Hematopoietic multipotent progenitor cell treated with erythropoietin and hydrocortisone succinate and interleukin-3 and kit ligand, for 17 days (in vitro differentiated cells): Measurements from ENCODE around the gene PRSS53.

Experiments
- DNase-seq: peaks from one replicate; pipeline ENCODE4 v3.0.0-alpha.2; 2015; ENCODE audit warnings: low spot score

The PRSS53 gene

GRCh38 chr16:31093132-31093703 is 4.5 kb upstream of the PRSS53 start:
- no peak for DNase-seq

GRCh38 chr16:31092330-31092729 is 3.6 kb upstream of the PRSS53 start:
- no peak for DNase-seq

- no peak for DNase-seq
Measured at GRCh38 chr16:31090540-31090939, 1.8 kb upstream of the PRSS53 start.

- no peak for DNase-seq
Measured at GRCh38 chr16:31089199-31089598, 456 bp upstream of the PRSS53 start.

- no peak for DNase-seq
Measured at GRCh38 chr16:31087971-31088370, 772 bp downstream of the PRSS53 start.

GRCh38 chr16:31087481-31087880 is 1.3 kb downstream of the PRSS53 start:
- DNase-seq = no peak

- no peak for DNase-seq
Measured at GRCh38 chr16:31086629-31086906, 2.2 kb downstream of the PRSS53 start.

- no peak for DNase-seq
Measured at GRCh38 chr16:31085873-31086628, 2.7 kb downstream of the PRSS53 start.

GRCh38 chr16:31085411-31085810 is 3.3 kb downstream of the PRSS53 start:
- DNase-seq = no peak

- DNase-seq = no peak
Measured at GRCh38 chr16:31084584-31085302, 4.0 kb downstream of the PRSS53 start.

- DNase-seq = no peak
Measured at GRCh38 chr16:31083981-31084380, 4.8 kb downstream of the PRSS53 start.

GRCh38 chr16:31083556-31083955 is 5.2 kb downstream of the PRSS53 start:
- DNase-seq = no peak

- no peak for DNase-seq
Measured at GRCh38 chr16:31083081-31083480, 5.7 kb downstream of the PRSS53 start.

GRCh38 chr16:31082368-31083045 is 6.2 kb downstream of the PRSS53 start:
- DNase-seq = no peak

- DNase-seq = no peak
Measured at GRCh38 chr16:31081428-31082351, 7.1 kb downstream of the PRSS53 start.

- DNase-seq = no peak
Measured at GRCh38 chr16:31080756-31081419, 7.9 kb downstream of the PRSS53 start.

- DNase-seq = no peak
Measured at GRCh38 chr16:31080035-31080629, 8.6 kb downstream of the PRSS53 start.

GRCh38 chr16:31079342-31079944 is 9.3 kb downstream of the PRSS53 start:
- no peak for DNase-seq

- DNase-seq = no peak
Measured at GRCh38 chr16:31078597-31079341, 10.0 kb downstream of the PRSS53 start.
